CD4-positive, CD25-positive, alpha-beta regulatory T cell (primary cell): ENCODE data around the gene DNAAF8. TPM values are rescaled to one million over a fixed set of nuclear protein-coding genes. Genes with fewer than 3 reads are reported as not detected.

Source experiments
- ATAC-seq, 2 donors: fragments of 150-1000 bp; cut with Tn5 transposase; one replicate each; pipeline ENCODE4 v1.10.0; 2021; ENCODE audit warnings: low read depth in 2 of 2, moderate number of reproducible peaks in 2 of 2, moderate library complexity in 1 of 2
- DNase-seq, 3 donors: peaks; one replicate each; pipeline versions ENCODE4 v3.0.0 to v3.0.0-alpha.2; 2012 to 2022; ENCODE audit warnings: mixed read lengths in 1 of 3
- H3K27ac ChIP-seq: one replicate; pipeline ENCODE4 v1.7.0; 2013; ENCODE audit warnings: mild to moderate bottlenecking, low read length; ENCODE audit not compliant: insufficient read depth, poor library complexity, severe bottlenecking
- H3K27me3 ChIP-seq: one replicate; pipeline ENCODE4 v1.7.0; 2013; ENCODE audit warnings: low read length; ENCODE audit not compliant: control insufficient read depth, insufficient read depth
- H3K36me3 ChIP-seq: one replicate; pipeline ENCODE4 v1.7.0; 2013; ENCODE audit warnings: mild to moderate bottlenecking, low read length, moderate library complexity; ENCODE audit not compliant: control insufficient read depth, insufficient read depth
- H3K4me1 ChIP-seq: 2 replicates; pipeline ENCODE4 v1.7.0; 2013; ENCODE audit warnings: mild to moderate bottlenecking, low read length; ENCODE audit not compliant: insufficient read depth, control insufficient read depth, poor library complexity, severe bottlenecking
- H3K4me3 ChIP-seq: one replicate; pipeline ENCODE4 v1.7.0; 2013; ENCODE audit warnings: low read depth, mild to moderate bottlenecking, low read length, moderate library complexity
- H3K9me3 ChIP-seq, 2 experiments: 1 replicate in 1 of 2; 2 replicates in 1 of 2; pipeline ENCODE4 v1.7.0; 2013; ENCODE audit warnings: low read length in 2 of 2, mild to moderate bottlenecking in 1 of 2, moderate library complexity in 1 of 2; ENCODE audit not compliant: control insufficient read depth in 2 of 2
- H3K27ac Mint-ChIP-seq, 3 donors: one replicate each; pipeline ENCODE4 v1.8.0; 2020 to 2022; ENCODE audit warnings: mild to moderate bottlenecking in 3 of 3, mixed read lengths in 3 of 3, moderate library complexity in 2 of 3
- H3K27me3 Mint-ChIP-seq: one replicate; pipeline ENCODE4 v1.8.0; 2022; ENCODE audit warnings: mild to moderate bottlenecking, mixed read lengths
- H3K36me3 Mint-ChIP-seq: one replicate; pipeline ENCODE4 v1.8.0; 2020; ENCODE audit warnings: mixed read lengths
- H3K4me1 Mint-ChIP-seq, 4 donors: one replicate each; pipeline ENCODE4 v1.8.0; 2020 to 2022; ENCODE audit warnings: mixed read lengths in 4 of 4, mild to moderate bottlenecking in 1 of 4
- H3K4me3 Mint-ChIP-seq, 4 donors: one replicate each; pipeline ENCODE4 v1.8.0; 2020 to 2022; ENCODE audit warnings: mild to moderate bottlenecking in 4 of 4, mixed read lengths in 4 of 4, moderate library complexity in 3 of 4
- H3K9me3 Mint-ChIP-seq, 7 donors: one replicate each; pipeline ENCODE4 v1.8.0; 2020 to 2022; ENCODE audit warnings: mixed read lengths in 7 of 7, mild to moderate bottlenecking in 3 of 7, moderate library complexity in 2 of 7
- polyA plus RNA-seq, 4 donors: library from polyadenylated mRNA; unstranded; fragments of 300-500 nt; fragmentation: Illumina TruSeq; gene quantifications; one replicate each; pipeline ENCODE4 v1.2.3, GENCODE V29; 2021
- total RNA-seq: library from RNA; stranded (reverse); gene quantifications from one replicate; pipeline ENCODE4 v1.2.3, GENCODE V29; 2022

The DNAAF8 gene
- not detected for total RNA-seq
- polyA plus RNA-seq, result under 1 TPM in 1 of 4 donors, not detected in 3; 0.06 TPM

- Mint-ChIP-seq H3K4me3 (peak within 1 kb of the TSS; percentile 90 to 98 (median 96)), H3K36me3 (no peaks in the 10 kb centered on the region), H3K27ac (peak within 1 kb of the TSS; percentile 87 to 89 (median 89)), H3K9me3 (no peaks in the 10 kb centered on the region), H3K27me3 (peaks cover 5% of the 10 kb centered on the region), H3K4me1 (peaks cover 5 to 22% (median 15%) of the 10 kb centered on the region in 4 donors)
- H3K36me3 ChIP-seq, result peaks cover 3% of the 10 kb centered on the region
- no peaks in the 10 kb centered on the region for H3K9me3 ChIP-seq
- peaks cover 19% of the 10 kb centered on the region for H3K4me1 ChIP-seq
- peak within 1 kb of the TSS; percentile 79 for H3K4me3 ChIP-seq
- no peaks in the 10 kb centered on the region for H3K27me3 ChIP-seq
- peak within 1 kb of the TSS; percentile 82 for H3K27ac ChIP-seq
- DNase-seq (peak; percentile 78 to 83 (median 82)), ATAC-seq (peak; percentile 81 to 82)
Observed at GRCh38 chr16:4734063-4734729, at the start of gene DNAAF8, which contains the start of gene ANKS3. DNAAF8 (plus strand) TSS chr16:4734537; CDS start chr16:4736515, 1,978 bp downstream. ANKS3 (minus strand) TSS chr16:4734271; CDS start chr16:4730149, 4,122 bp downstream.

GRCh38 chr16:4684763-4685162, 49.6 kb upstream of the DNAAF8 start:
- no peak overlapping the region for H3K27ac ChIP-seq
- no peaks in the 10 kb centered on the region for H3K9me3 ChIP-seq
- no peak overlapping the region for H3K4me3 ChIP-seq
- Mint-ChIP-seq H3K4me3 (peak overlapping the region in 1 of 4 donors; percentile 68), H3K36me3 (peaks cover 8% of the 10 kb centered on the region), H3K27me3 (no peaks in the 10 kb centered on the region), H3K27ac (peak overlapping the region in 1 of 3 donors; percentile 29), H3K4me1 (no peaks in the 10 kb centered on the region), H3K9me3 (no peaks in the 10 kb centered on the region)
- no peaks in the 10 kb centered on the region for H3K27me3 ChIP-seq
- peaks cover 16% of the 10 kb centered on the region for H3K36me3 ChIP-seq
- ATAC-seq (no peak), DNase-seq (no peak)
- no peaks in the 10 kb centered on the region for H3K4me1 ChIP-seq

- peaks cover 16% of the 10 kb centered on the region for H3K36me3 ChIP-seq
Observed at GRCh38 chr16:4685292-4685691, 49.0 kb upstream of the DNAAF8 start.

GRCh38 chr16:4685776-4686496, 48.4 kb upstream of the DNAAF8 start:
- Histone ChIP-seq H3K4me3 (no peak overlapping the region), H3K9me3 (no peaks in the 10 kb centered on the region), H3K4me1 (no peaks in the 10 kb centered on the region), H3K36me3 (peaks cover 16% of the 10 kb centered on the region), H3K27me3 (no peaks in the 10 kb centered on the region), H3K27ac (no peak overlapping the region)
- no peaks in the 10 kb centered on the region for H3K9me3 Mint-ChIP-seq
- ATAC-seq, result no peak
- H3K27me3 Mint-ChIP-seq, result no peaks in the 10 kb centered on the region
- no peak overlapping the region for H3K4me3 Mint-ChIP-seq
- H3K36me3 Mint-ChIP-seq, result peaks cover 8% of the 10 kb centered on the region
- DNase-seq, result no peak
- no peaks in the 10 kb centered on the region for H3K4me1 Mint-ChIP-seq
- H3K27ac Mint-ChIP-seq, result no peak overlapping the region

More at GRCh38 chr16:4685292-4685691, 49.0 kb upstream of the DNAAF8 start:
- Mint-ChIP-seq H3K4me1 (no peaks in the 10 kb centered on the region), H3K27ac (no peak overlapping the region), H3K9me3 (no peaks in the 10 kb centered on the region), H3K4me3 (peak overlapping the region in 1 of 4 donors; percentile 68), H3K27me3 (no peaks in the 10 kb centered on the region), H3K36me3 (peaks cover 8% of the 10 kb centered on the region)
- no peaks in the 10 kb centered on the region for H3K27me3 ChIP-seq
- no peaks in the 10 kb centered on the region for H3K9me3 ChIP-seq
- H3K4me1 ChIP-seq, result no peaks in the 10 kb centered on the region
- DNase-seq, result no peak
- no peak overlapping the region for H3K4me3 ChIP-seq
- no peak overlapping the region for H3K27ac ChIP-seq
- ATAC-seq, result no peak

- ATAC-seq (no peak), DNase-seq (no peak)
- no peaks in the 10 kb centered on the region for H3K4me1 ChIP-seq
- Mint-ChIP-seq H3K4me1 (peaks cover 0 to 2% (median 0%) of the 10 kb centered on the region in 4 donors), H3K36me3 (peaks cover 6% of the 10 kb centered on the region), H3K4me3 (no peak overlapping the region), H3K27me3 (no peaks in the 10 kb centered on the region), H3K27ac (no peak overlapping the region), H3K9me3 (no peaks in the 10 kb centered on the region)
- H3K9me3 ChIP-seq, result no peaks in the 10 kb centered on the region
- no peak overlapping the region for H3K4me3 ChIP-seq
- no peaks in the 10 kb centered on the region for H3K27me3 ChIP-seq
- H3K36me3 ChIP-seq, result peaks cover 16% of the 10 kb centered on the region
- no peak overlapping the region for H3K27ac ChIP-seq
Observed at GRCh38 chr16:4686497-4687210, 47.7 kb upstream of the DNAAF8 start.

GRCh38 chr16:4687416-4687815, 46.9 kb upstream of the DNAAF8 start:
- DNase-seq (no peak), ATAC-seq (no peak)
- Histone ChIP-seq H3K27ac (no peak overlapping the region), H3K9me3 (no peaks in the 10 kb centered on the region), H3K4me3 (no peak overlapping the region), H3K4me1 (peaks cover 3% of the 10 kb centered on the region), H3K27me3 (no peaks in the 10 kb centered on the region), H3K36me3 (peaks cover 10% of the 10 kb centered on the region)
- H3K4me3 Mint-ChIP-seq, result peak overlapping the region in 1 of 4 donors; percentile 38
- H3K4me1 Mint-ChIP-seq, result peaks cover 0 to 5% (median 0%) of the 10 kb centered on the region in 4 donors
- H3K36me3 Mint-ChIP-seq, result peaks cover 4% of the 10 kb centered on the region
- peak overlapping the region in 1 of 3 donors; percentile 15 for H3K27ac Mint-ChIP-seq
- H3K9me3 Mint-ChIP-seq, result no peaks in the 10 kb centered on the region
- no peaks in the 10 kb centered on the region for H3K27me3 Mint-ChIP-seq

GRCh38 chr16:4687946-4688673, 46.2 kb upstream of the DNAAF8 start:
- no peak for ATAC-seq
- no peaks in the 10 kb centered on the region for H3K27me3 Mint-ChIP-seq

More at GRCh38 chr16:4687946-4688673, 46.2 kb upstream of the DNAAF8 start:
- Mint-ChIP-seq H3K4me3 (no peak overlapping the region), H3K36me3 (peaks cover 4% of the 10 kb centered on the region), H3K9me3 (no peaks in the 10 kb centered on the region), H3K27ac (peak overlapping the region in 1 of 3 donors; percentile 15), H3K4me1 (peaks cover 0 to 9% (median under 1%) of the 10 kb centered on the region in 4 donors)
- DNase-seq, result no peak
- no peak overlapping the region for H3K4me3 ChIP-seq
- peaks cover 9% of the 10 kb centered on the region for H3K4me1 ChIP-seq
- H3K27ac ChIP-seq, result no peak overlapping the region
- no peaks in the 10 kb centered on the region for H3K9me3 ChIP-seq
- peaks cover 10% of the 10 kb centered on the region for H3K36me3 ChIP-seq
- H3K27me3 ChIP-seq, result no peaks in the 10 kb centered on the region
